Astrocyte (in vitro differentiated cells and primary cell): ENCODE measurements around the gene PGM2.

Source experiments
- CTCF ChIP-seq: IDR thresholded peaks from 2 replicates; pipeline ENCODE4 v1.5.1; 2011; ENCODE audit warnings: low read depth, mild to moderate bottlenecking, inconsistent platforms, low read length, moderate library complexity; ENCODE audit not compliant: insufficient read depth
- EZH2 ChIP-seq: IDR thresholded peaks from 2 replicates; pipeline ENCODE4 v1.6.1; 2012; ENCODE audit warnings: mild to moderate bottlenecking, low read length, inconsistent platforms; ENCODE audit not compliant: insufficient read depth

DNA sequence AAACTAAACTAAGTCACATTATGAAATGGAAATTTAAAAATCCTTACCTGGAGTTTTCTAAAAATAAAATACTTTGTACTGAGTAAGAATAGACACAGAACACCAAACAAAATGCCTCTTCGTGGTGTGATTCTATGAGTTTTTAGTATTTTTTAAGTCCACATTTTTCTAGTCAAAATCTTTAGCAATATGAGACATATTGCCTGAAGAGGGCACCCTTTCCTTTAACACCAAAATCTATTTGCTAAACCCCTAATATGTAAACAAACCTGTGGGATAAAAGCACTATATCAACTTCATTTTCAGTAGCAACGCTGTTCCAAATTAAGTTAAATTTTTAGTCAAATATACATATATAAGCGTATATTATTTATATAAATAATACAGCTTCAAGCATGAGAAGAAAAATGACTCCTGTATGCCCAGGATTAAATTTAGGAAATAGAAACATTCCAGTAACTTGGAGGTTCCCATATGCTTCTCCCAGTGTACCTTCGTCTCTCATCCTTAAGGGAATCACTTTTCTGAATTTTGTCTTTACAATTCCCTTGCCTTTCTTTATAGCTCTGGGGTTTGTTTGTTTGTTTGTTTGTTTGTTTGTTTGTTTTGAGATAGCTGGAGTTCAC lies 23.0 kb upstream of the PGM2 start:
- TF ChIP-seq CTCF (peak; percentile 45), EZH2 (no peak)
